ENCODE results near the gene PAQR9. TPM values are rescaled to one million over a fixed set of nuclear protein-coding genes. Genes with fewer than 3 reads are reported as not detected.

The PAQR9 gene, protein sequence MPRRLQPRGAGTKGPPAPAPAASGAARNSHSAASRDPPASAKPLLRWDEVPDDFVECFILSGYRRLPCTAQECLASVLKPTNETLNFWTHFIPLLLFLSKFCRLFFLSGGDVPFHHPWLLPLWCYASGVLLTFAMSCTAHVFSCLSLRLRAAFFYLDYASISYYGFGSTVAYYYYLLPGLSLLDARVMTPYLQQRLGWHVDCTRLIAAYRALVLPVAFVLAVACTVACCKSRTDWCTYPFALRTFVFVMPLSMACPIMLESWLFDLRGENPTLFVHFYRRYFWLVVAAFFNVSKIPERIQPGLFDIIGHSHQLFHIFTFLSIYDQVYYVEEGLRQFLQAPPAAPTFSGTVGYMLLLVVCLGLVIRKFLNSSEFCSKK
- total RNA-seq (not detected), polyA plus RNA-seq (0.03 TPM)

- Histone ChIP-seq H3K4me3 (ENCODE audit: low read depth, low read length) (peak within 1 kb of the TSS; percentile 74), H3K27ac (ENCODE audit: low read depth) (no peak within 1 kb of the TSS), H3K36me3 (ENCODE audit: insufficient read depth) (no peaks in the 10 kb centered on the region), H3K4me1 (ENCODE audit: insufficient read depth) (no peaks in the 10 kb centered on the region)
- DNase-seq (ENCODE audit: extremely low spot score), result no peak
- WGBS, result 1% methylated on average over 117 of the region's 117 CpGs
Observed at GRCh38 chr3:142963516-142964448, at the start of gene PAQR9. TSS of gene PAQR9 (minus strand) at chr3:142963674. CDS start at chr3:142963336, 338 bp downstream.

- no peak for DNase-seq (ENCODE audit: extremely low spot score)
- 90% methylated on average over 3 of the region's 3 CpGs for WGBS
Observed at GRCh38 chr3:143011705-143012104, 48.2 kb upstream of the PAQR9 start.

GRCh38 chr3:143010024-143010423 lies 46.5 kb upstream of the PAQR9 start:
- Histone ChIP-seq H3K27ac (ENCODE audit: low read depth) (no peak overlapping the region), H3K36me3 (ENCODE audit: insufficient read depth) (no peaks in the 10 kb centered on the region), H3K4me1 (ENCODE audit: insufficient read depth) (no peaks in the 10 kb centered on the region), H3K4me3 (ENCODE audit: low read depth, low read length) (no peak overlapping the region)
- DNase-seq (ENCODE audit: extremely low spot score), result no peak
- WGBS, result 80% methylated on average over 3 of the region's 3 CpGs

More at GRCh38 chr3:143011705-143012104, 48.2 kb upstream of the PAQR9 start:
- Histone ChIP-seq H3K27ac (ENCODE audit: low read depth) (no peak overlapping the region), H3K36me3 (ENCODE audit: insufficient read depth) (no peaks in the 10 kb centered on the region), H3K4me1 (ENCODE audit: insufficient read depth) (no peaks in the 10 kb centered on the region), H3K4me3 (ENCODE audit: low read depth, low read length) (no peak overlapping the region)

GRCh38 chr3:143004823-143005222 lies 41.3 kb upstream of the PAQR9 start:
- Histone ChIP-seq H3K27ac (ENCODE audit: low read depth) (no peak overlapping the region), H3K36me3 (ENCODE audit: insufficient read depth) (no peaks in the 10 kb centered on the region), H3K4me3 (ENCODE audit: low read depth, low read length) (no peak overlapping the region), H3K4me1 (ENCODE audit: insufficient read depth) (peaks cover 1% of the 10 kb centered on the region)
- DNase-seq (ENCODE audit: extremely low spot score), result no peak
- WGBS, result 88% methylated on average over 2 of the region's 2 CpGs

DNA sequence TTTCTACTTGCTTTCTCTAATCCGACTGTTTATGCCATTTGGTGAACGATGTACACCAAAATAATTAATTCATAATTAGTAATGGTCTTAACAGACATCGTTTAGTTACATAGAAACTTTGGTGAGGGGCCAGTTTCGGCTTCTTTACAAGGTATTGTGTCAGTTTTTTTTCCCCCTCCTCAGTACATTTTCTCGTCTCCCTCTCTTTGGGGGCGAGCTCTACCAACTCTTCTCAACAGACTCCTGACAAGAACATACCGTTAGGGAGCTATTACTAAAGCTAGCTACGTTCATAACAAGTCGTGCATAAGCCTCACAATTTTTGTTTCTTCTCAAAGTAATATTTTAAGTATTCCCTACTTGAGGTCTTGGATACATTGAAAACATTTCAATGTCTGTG lies 39.3 kb upstream of the PAQR9 start:
- H3K27ac ChIP-seq (ENCODE audit: low read depth), result no peak overlapping the region
- H3K4me1 ChIP-seq (ENCODE audit: insufficient read depth), result peaks cover 1% of the 10 kb centered on the region
- DNase-seq (ENCODE audit: extremely low spot score), result no peak
- no peaks in the 10 kb centered on the region for H3K36me3 ChIP-seq (ENCODE audit: insufficient read depth)
- H3K4me3 ChIP-seq (ENCODE audit: low read depth, low read length), result peak overlapping the region; percentile 92
- WGBS, result 5% methylated on average over 9 of the region's 9 CpGs

- under 1% methylated on average over 19 of the region's 19 CpGs for WGBS
- Histone ChIP-seq H3K27ac (ENCODE audit: low read depth) (no peak overlapping the region), H3K4me3 (ENCODE audit: low read depth, low read length) (peak overlapping the region; percentile 92), H3K36me3 (ENCODE audit: insufficient read depth) (no peaks in the 10 kb centered on the region), H3K4me1 (ENCODE audit: insufficient read depth) (peaks cover 1% of the 10 kb centered on the region)
- DNase-seq (ENCODE audit: extremely low spot score), result no peak
Observed at GRCh38 chr3:143002083-143002712, 38.7 kb upstream of the PAQR9 start.

DNA sequence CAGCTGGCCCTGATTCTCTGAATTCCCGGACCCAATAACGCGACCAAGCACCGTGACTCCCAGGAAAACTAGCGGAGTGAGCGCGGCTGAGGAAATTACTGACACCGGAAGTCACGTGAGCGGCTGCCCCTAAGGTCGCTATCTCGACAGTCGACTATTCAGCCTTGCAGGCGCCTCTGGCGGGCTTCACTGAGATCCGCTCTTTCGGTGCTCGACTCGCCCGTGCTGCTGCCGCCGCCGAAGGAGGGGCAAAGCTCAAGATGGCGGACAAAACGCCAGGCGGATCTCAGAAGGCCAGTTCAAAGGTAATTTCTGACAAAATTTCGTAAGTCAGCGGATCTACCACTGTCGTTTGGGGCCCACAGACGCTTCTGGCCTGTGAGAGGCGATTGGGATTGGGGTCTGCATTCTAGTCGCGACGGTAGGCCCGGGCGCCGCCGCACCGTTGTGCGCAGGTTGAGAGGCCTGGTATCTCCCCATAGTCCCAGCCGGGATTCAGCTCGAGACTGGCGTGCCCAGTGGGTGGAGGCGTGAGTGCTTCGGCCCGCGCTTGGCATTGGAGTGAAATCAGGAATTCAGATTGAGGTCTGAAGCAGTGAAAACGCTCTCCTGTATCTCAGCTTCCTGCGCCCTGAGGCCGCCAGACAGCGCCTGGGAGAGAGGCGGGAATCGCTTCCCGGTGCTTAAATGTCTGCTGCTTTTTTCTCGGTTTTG lies 38.1 kb upstream of the PAQR9 start, which contains the start of gene U2SURP:
Gene U2SURP, plus strand, starts transcription at position 202 of the 714 bp plus-strand sequence. Its CDS starts 59 bp downstream, at position 261.
- under 1% methylated on average over 55 of the region's 55 CpGs for WGBS
- peak within 1 kb of the TSS; percentile 92 for H3K4me3 ChIP-seq (ENCODE audit: low read depth, low read length)
- H3K36me3 ChIP-seq (ENCODE audit: insufficient read depth), result no peaks in the 10 kb centered on the region
- peak within 1 kb of the TSS; percentile 79 for H3K27ac ChIP-seq (ENCODE audit: low read depth)
- peaks cover 1% of the 10 kb centered on the region for H3K4me1 ChIP-seq (ENCODE audit: insufficient read depth)
- peak; percentile 96 for DNase-seq (ENCODE audit: extremely low spot score)

DNA sequence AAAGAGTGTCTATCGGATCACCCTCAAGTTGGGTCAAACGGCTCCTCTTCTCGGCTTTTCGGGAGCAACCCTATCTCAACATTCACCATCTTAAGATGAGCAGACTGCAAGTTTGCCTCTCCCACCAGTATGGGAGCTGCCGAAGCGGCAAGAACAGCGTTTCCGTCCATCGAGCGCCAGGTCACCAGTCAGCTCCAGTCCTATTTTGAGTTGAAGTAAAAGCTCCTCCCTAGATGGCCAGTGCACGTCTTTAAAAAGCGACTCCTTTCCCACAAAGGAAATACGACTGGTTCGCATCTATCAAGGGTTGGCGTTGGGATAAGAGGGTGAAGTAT lies 37.5 kb upstream of the PAQR9 start:
- no peak for DNase-seq (ENCODE audit: extremely low spot score)
- Histone ChIP-seq H3K4me1 (ENCODE audit: insufficient read depth) (peaks cover 1% of the 10 kb centered on the region), H3K27ac (ENCODE audit: low read depth) (peak overlapping the region; percentile 76), H3K4me3 (ENCODE audit: low read depth, low read length) (peak overlapping the region; percentile 92), H3K36me3 (ENCODE audit: insufficient read depth) (no peaks in the 10 kb centered on the region)
- under 1% methylated on average over 15 of the region's 15 CpGs for WGBS

GRCh38 chr3:143000528-143000927 lies 37.1 kb upstream of the PAQR9 start:
- DNase-seq (ENCODE audit: extremely low spot score), result no peak
- H3K27ac ChIP-seq (ENCODE audit: low read depth), result no peak overlapping the region
- H3K36me3 ChIP-seq (ENCODE audit: insufficient read depth), result no peaks in the 10 kb centered on the region
- H3K4me1 ChIP-seq (ENCODE audit: insufficient read depth), result peaks cover 1% of the 10 kb centered on the region
- peak overlapping the region; percentile 92 for H3K4me3 ChIP-seq (ENCODE audit: low read depth, low read length)
- 17% methylated on average over 10 of the region's 10 CpGs for WGBS

- no peak for DNase-seq (ENCODE audit: extremely low spot score)
- Histone ChIP-seq H3K27ac (ENCODE audit: low read depth) (no peak overlapping the region), H3K4me3 (ENCODE audit: low read depth, low read length) (no peak overlapping the region), H3K4me1 (ENCODE audit: insufficient read depth) (peaks cover 1% of the 10 kb centered on the region), H3K36me3 (ENCODE audit: insufficient read depth) (no peaks in the 10 kb centered on the region)
- 77% methylated on average over 4 of the region's 4 CpGs for WGBS
Observed at GRCh38 chr3:142999881-143000280, 36.4 kb upstream of the PAQR9 start.

DNA sequence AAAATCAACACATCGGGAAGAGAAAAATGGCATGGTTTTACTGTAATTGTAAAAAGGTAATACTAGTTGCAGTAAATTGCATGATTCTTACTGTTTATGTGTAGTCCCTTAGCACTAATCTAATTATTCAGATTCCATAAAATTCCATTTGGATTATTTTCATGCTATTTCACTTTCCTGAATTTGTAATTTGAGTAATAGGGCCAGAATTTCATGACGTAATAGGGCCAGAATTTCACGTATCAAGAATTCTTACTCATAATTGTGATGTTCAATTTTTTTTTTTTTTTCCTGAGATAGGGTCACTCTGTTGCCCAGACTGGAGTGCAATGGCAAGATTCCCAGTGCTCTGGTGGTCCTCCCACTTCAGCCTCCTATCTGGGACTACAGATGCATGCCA lies 35.0 kb upstream of the PAQR9 start:
- no peak overlapping the region for H3K4me3 ChIP-seq (ENCODE audit: low read depth, low read length)
- no peaks in the 10 kb centered on the region for H3K36me3 ChIP-seq (ENCODE audit: insufficient read depth)
- DNase-seq (ENCODE audit: extremely low spot score), result no peak
- 84% methylated on average over 3 of the region's 3 CpGs for WGBS
- H3K4me1 ChIP-seq (ENCODE audit: insufficient read depth), result peaks cover 1% of the 10 kb centered on the region
- no peak overlapping the region for H3K27ac ChIP-seq (ENCODE audit: low read depth)

DNA sequence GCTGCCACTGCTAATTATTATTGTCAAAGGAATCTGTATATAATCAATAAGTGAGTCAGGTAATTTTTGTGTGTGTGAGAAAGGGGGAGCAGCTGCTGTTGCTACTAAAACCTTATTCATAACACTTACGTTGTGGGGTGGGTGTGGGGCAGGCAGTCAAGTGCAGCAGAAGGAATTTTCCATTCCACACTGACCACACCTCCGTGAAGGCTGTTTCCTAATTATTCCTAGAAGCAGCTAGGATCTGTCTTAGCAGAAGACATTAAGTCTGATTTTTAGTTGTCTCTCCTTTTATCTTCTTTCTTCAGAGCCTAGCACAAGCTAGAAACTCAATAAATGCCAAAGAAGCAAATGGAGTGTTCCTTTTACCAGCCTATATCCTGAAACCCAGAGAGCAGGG lies 33.9 kb upstream of the PAQR9 start:
- DNase-seq (ENCODE audit: extremely low spot score), result no peak
- no peak overlapping the region for H3K27ac ChIP-seq (ENCODE audit: low read depth)
- no peaks in the 10 kb centered on the region for H3K36me3 ChIP-seq (ENCODE audit: insufficient read depth)
- H3K4me3 ChIP-seq (ENCODE audit: low read depth, low read length), result no peak overlapping the region
- 39% methylated on average over 2 of the region's 2 CpGs for WGBS
- H3K4me1 ChIP-seq (ENCODE audit: insufficient read depth), result peaks cover under 1% of the 10 kb centered on the region

- WGBS, result 17% methylated on average over 4 of the region's 4 CpGs
- Histone ChIP-seq H3K36me3 (ENCODE audit: insufficient read depth) (no peaks in the 10 kb centered on the region), H3K4me1 (ENCODE audit: insufficient read depth) (no peaks in the 10 kb centered on the region), H3K4me3 (ENCODE audit: low read depth, low read length) (no peak overlapping the region), H3K27ac (ENCODE audit: low read depth) (no peak overlapping the region)
- no peak for DNase-seq (ENCODE audit: extremely low spot score)
Observed at GRCh38 chr3:142993958-142994442, 30.5 kb upstream of the PAQR9 start.

Measured in urinary bladder (tissue), 4 donors.